Naive thymus-derived CD4-positive, alpha-beta T cell (primary cell): ENCODE results near the gene KIF17. TPM values are rescaled to one million over a fixed set of nuclear protein-coding genes. Genes with fewer than 3 reads are reported as not detected.

Source experiments
- ATAC-seq: fragments of 150-1000 bp; cut with Tn5 transposase; 2 replicates; pipeline ENCODE4 v1.10.0; 2021; ENCODE audit warnings: mild to moderate bottlenecking, moderate library complexity
- CTCF ChIA-PET: fragments of 350-600 bp; sonication (Branson Sonifier 250); formaldehyde crosslinking; loops from one replicate; lab custom pipeline; 2021; ENCODE audit warnings: antibody characterized with exemption; lab: Charles Lee
- POLR2A ChIA-PET: fragments of 350-600 bp; sonication (Branson Sonifier 250); formaldehyde crosslinking; loops from one replicate; lab custom pipeline; 2021; ENCODE audit warnings: antibody characterized with exemption, inconsistent platforms; lab: Charles Lee
- DNase-seq, 9 donors: peaks; one replicate each; pipeline versions ENCODE4 v3.0.0 to v3.0.0-alpha.2; 2020 to 2022; ENCODE audit warnings: mixed read lengths in 1 of 9
- H3K27ac ChIP-seq: one replicate; pipeline ENCODE4 v1.7.0; 2013; ENCODE audit warnings: mild to moderate bottlenecking, low read depth, low read length, moderate library complexity
- H3K27me3 ChIP-seq, 2 donors: one replicate each; pipeline ENCODE4 v1.7.0; 2013; ENCODE audit warnings: low read length in 2 of 2, mild to moderate bottlenecking in 2 of 2, moderate library complexity in 2 of 2; ENCODE audit not compliant: control insufficient read depth in 2 of 2, insufficient read depth in 2 of 2
- H3K36me3 ChIP-seq, 3 experiments: 1 replicate in 2 of 3; 2 replicates in 1 of 3; pipeline ENCODE4 v1.7.0; 2013; ENCODE audit warnings: low read length in 3 of 3, mild to moderate bottlenecking in 3 of 3, moderate library complexity in 1 of 3; ENCODE audit not compliant: insufficient read depth in 3 of 3, control insufficient read depth in 2 of 3
- H3K4me1 ChIP-seq, 2 donors: one replicate each; pipeline ENCODE4 v1.7.0; 2013; ENCODE audit warnings: low read length in 2 of 2, mild to moderate bottlenecking in 2 of 2, moderate library complexity in 1 of 2; ENCODE audit not compliant: control insufficient read depth in 2 of 2, insufficient read depth in 2 of 2
- H3K4me3 ChIP-seq: 2 replicates; pipeline ENCODE4 v1.7.0; 2013; ENCODE audit warnings: mild to moderate bottlenecking, low read length
- H3K9me3 ChIP-seq, 3 experiments: 1 replicate in 2 of 3; 2 replicates in 1 of 3; pipeline ENCODE4 v1.7.0; 2013; ENCODE audit warnings: low read length in 3 of 3; ENCODE audit not compliant: control insufficient read depth in 2 of 3
- H3K27ac Mint-ChIP-seq, 9 donors: one replicate each; pipeline ENCODE4 v1.8.0; 2020 to 2022; ENCODE audit warnings: mixed read lengths in 9 of 9, mild to moderate bottlenecking in 8 of 9, moderate library complexity in 5 of 9, inconsistent platforms in 2 of 9
- H3K27me3 Mint-ChIP-seq, 5 donors: one replicate each; pipeline ENCODE4 v1.8.0; 2021 to 2022; ENCODE audit warnings: mixed read lengths in 5 of 5, mild to moderate bottlenecking in 1 of 5
- H3K36me3 Mint-ChIP-seq, 5 donors: one replicate each; pipeline ENCODE4 v1.8.0; 2020 to 2022; ENCODE audit warnings: mixed read lengths in 5 of 5, mild to moderate bottlenecking in 3 of 5, inconsistent platforms in 1 of 5
- H3K4me1 Mint-ChIP-seq, 7 donors: one replicate each; pipeline ENCODE4 v1.8.0; 2020 to 2022; ENCODE audit warnings: mixed read lengths in 7 of 7, mild to moderate bottlenecking in 3 of 7, inconsistent platforms in 1 of 7
- H3K4me3 Mint-ChIP-seq, 10 donors: one replicate each; pipeline ENCODE4 v1.8.0; 2020 to 2022; ENCODE audit warnings: mild to moderate bottlenecking in 10 of 10, mixed read lengths in 10 of 10, moderate library complexity in 6 of 10, inconsistent platforms in 2 of 10
- H3K9me3 Mint-ChIP-seq, 11 donors: one replicate each; pipeline ENCODE4 v1.8.0; 2020 to 2022; ENCODE audit warnings: mixed read lengths in 11 of 11, mild to moderate bottlenecking in 4 of 11, inconsistent platforms in 1 of 11, moderate library complexity in 1 of 11
- intact Hi-C, 2 donors: fragments of 100-400 bp; cut with micrococcal nuclease; formaldehyde crosslinking; loops; one replicate each; pipeline ENCODE4 v1.15.1; 2023
- polyA plus RNA-seq, 2 donors: library from polyadenylated mRNA; unstranded; fragments of 300-500 nt; fragmentation: Illumina TruSeq; gene quantifications; one replicate each; pipeline ENCODE4 v1.2.3, GENCODE V29; 2021
- total RNA-seq, 6 experiments: library from RNA in 5 of 6; stranded (reverse) in 5 of 6; gene quantifications; 1 replicate in 5 of 6; 2 replicates in 1 of 6; pipeline ENCODE4 v1.2.3 and lab custom pipeline; 2021 to 2026

Gene KIF17
- total and polyA plus RNA-seq, 7 experiments from 2014 or later: not detected

GRCh38 chr1:20742671-20743070 is 24.9 kb upstream of the KIF17 start:
- Histone ChIP-seq H3K9me3 (no peaks in the 10 kb centered on the region), H3K4me3 (no peak overlapping the region), H3K27ac (no peak overlapping the region), H3K36me3 (peaks cover 21 to 80% (median 38%) of the 10 kb centered on the region in 3 experiments), H3K27me3 (no peaks in the 10 kb centered on the region), H3K4me1 (no peaks in the 10 kb centered on the region)
- intact Hi-C loops: no loop called here
- Mint-ChIP-seq H3K4me3 (no peak overlapping the region), H3K9me3 (no peaks in the 10 kb centered on the region), H3K36me3 (peaks cover 3 to 44% (median 19%) of the 10 kb centered on the region in 5 donors), H3K27ac (peak overlapping the region in 1 of 9 donors; percentile 15), H3K27me3 (no peaks in the 10 kb centered on the region), H3K4me1 (peaks cover 0 to 4% (median 0%) of the 10 kb centered on the region in 7 donors)
- ATAC-seq (no peak), DNase-seq (no peak)
- ChIA-PET POLR2A (no interaction called here), CTCF (no interaction called here)

GRCh38 chr1:20740781-20741180 is 23.0 kb upstream of the KIF17 start:
- no peak overlapping the region for H3K27ac ChIP-seq
- CTCF ChIA-PET: no interaction called here
- Mint-ChIP-seq H3K9me3 (no peaks in the 10 kb centered on the region), H3K4me1 (peaks cover 0 to 4% (median 0%) of the 10 kb centered on the region in 7 donors), H3K27ac (no peak overlapping the region), H3K36me3 (peaks cover 3 to 41% (median 17%) of the 10 kb centered on the region in 5 donors), H3K27me3 (no peaks in the 10 kb centered on the region), H3K4me3 (no peak overlapping the region)
- no peaks in the 10 kb centered on the region for H3K4me1 ChIP-seq
- ATAC-seq (no peak), DNase-seq (no peak)
- peaks cover 15 to 69% (median 20%) of the 10 kb centered on the region in 3 experiments for H3K36me3 ChIP-seq
- POLR2A ChIA-PET: no interaction called here
- H3K9me3 ChIP-seq: no peaks in the 10 kb centered on the region
- intact Hi-C loops: no loop called here
- H3K27me3 ChIP-seq: no peaks in the 10 kb centered on the region
- no peak overlapping the region for H3K4me3 ChIP-seq

- H3K4me3 Mint-ChIP-seq: no peak overlapping the region
- ATAC-seq (no peak), DNase-seq (no peak)
- POLR2A ChIA-PET: interaction anchor here (1.1 kb wide), 1 partner anchor 20 kb away, joined by 3 read pairs; no protein-coding TSS in a partner anchor
- H3K4me3 ChIP-seq: no peak overlapping the region
- intact Hi-C loops: no loop called here
- H3K4me1 Mint-ChIP-seq: peaks cover 0 to 4% (median 0%) of the 10 kb centered on the region in 7 donors
- CTCF ChIA-PET: interaction anchor here (1.3 kb wide), 1 partner anchor 42 kb away, joined by 4 read pairs; no protein-coding TSS in a partner anchor
- H3K27me3 ChIP-seq: no peaks in the 10 kb centered on the region
- H3K36me3 Mint-ChIP-seq: peaks cover 3 to 33% (median 14%) of the 10 kb centered on the region in 5 donors
- no peaks in the 10 kb centered on the region for H3K9me3 ChIP-seq
- peak overlapping the region in 3 of 9 donors; percentile 34 to 73 (median 38) for H3K27ac Mint-ChIP-seq
- H3K36me3 ChIP-seq: peaks cover 5 to 54% (median 5%) of the 10 kb centered on the region in 3 experiments
- H3K27me3 Mint-ChIP-seq: no peaks in the 10 kb centered on the region
- no peaks in the 10 kb centered on the region for H3K4me1 ChIP-seq
- H3K9me3 Mint-ChIP-seq: no peaks in the 10 kb centered on the region
- H3K27ac ChIP-seq: no peak overlapping the region
These were observed 21.4 kb upstream of the KIF17 start for GRCh38 chr1:20739225-20739624.

GRCh38 chr1:20735581-20736111 is 17.8 kb upstream of the KIF17 start:
- peaks cover 8 to 14% of the 10 kb centered on the region in 2 donors for H3K4me1 ChIP-seq
- no peaks in the 10 kb centered on the region for H3K9me3 Mint-ChIP-seq
- no peak overlapping the region for H3K4me3 Mint-ChIP-seq
- ChIA-PET CTCF (no interaction called here), POLR2A (interaction anchor here (0.6 kb wide), 1 partner anchor 225 kb away, joined by 3 read pairs; no protein-coding TSS in a partner anchor)
- no peak for DNase-seq
- intact Hi-C loops: no loop called here
- peaks cover 0 to 21% (median 5%) of the 10 kb centered on the region in 5 donors for H3K36me3 Mint-ChIP-seq
- H3K27ac ChIP-seq: no peak overlapping the region
- H3K27me3 Mint-ChIP-seq: peaks cover 0 to 23% (median 7%) of the 10 kb centered on the region in 5 donors
- ATAC-seq: no peak
- peaks cover 4 to 19% (median 12%) of the 10 kb centered on the region in 7 donors for H3K4me1 Mint-ChIP-seq
- peaks cover 0 to 23% (median 5%) of the 10 kb centered on the region in 3 experiments for H3K36me3 ChIP-seq
- no peak overlapping the region for H3K4me3 ChIP-seq
- no peaks in the 10 kb centered on the region for H3K9me3 ChIP-seq
- peaks cover 0 to 8% of the 10 kb centered on the region in 2 donors for H3K27me3 ChIP-seq
- no peak overlapping the region for H3K27ac Mint-ChIP-seq

GRCh38 chr1:20733360-20733975 is 15.7 kb upstream of the KIF17 start:
- H3K9me3 Mint-ChIP-seq: no peaks in the 10 kb centered on the region
- peaks cover 8 to 14% of the 10 kb centered on the region in 2 donors for H3K4me1 ChIP-seq
- H3K27ac Mint-ChIP-seq: peak overlapping the region in 5 of 9 donors; percentile 17 to 83 (median 49)
- H3K4me3 ChIP-seq: peak overlapping the region; percentile 63
- peak overlapping the region; percentile 86 to 95 (median 88) for H3K4me3 Mint-ChIP-seq
- CTCF ChIA-PET: interaction anchor here (1.1 kb wide), 1 partner anchor 36 kb away, joined by 7 read pairs; no protein-coding TSS in a partner anchor
- H3K27ac ChIP-seq: no peak overlapping the region
- H3K27me3 Mint-ChIP-seq: peaks cover 5 to 44% (median 20%) of the 10 kb centered on the region in 5 donors
- peaks cover 0 to 10% (median 0%) of the 10 kb centered on the region in 3 experiments for H3K36me3 ChIP-seq
- POLR2A ChIA-PET: no interaction called here
- H3K27me3 ChIP-seq: peaks cover 0 to 8% of the 10 kb centered on the region in 2 donors
- no peaks in the 10 kb centered on the region for H3K9me3 ChIP-seq
- ATAC-seq (no peak), DNase-seq (no peak)
- intact Hi-C loops: loop anchor here (1.0 to 5.0 kb wide), 7 partner anchors 15 to 211 kb away; partner anchors contain the start of genes DDOST (in 1 of the 2), HP1BP3 (in 1 of the 2), KIF17 (in 1 of the 2) and PINK1 (in 1 of the 2)
- peaks cover 8 to 23% (median 17%) of the 10 kb centered on the region in 7 donors for H3K4me1 Mint-ChIP-seq
- peaks cover 0 to 21% (median 5%) of the 10 kb centered on the region in 5 donors for H3K36me3 Mint-ChIP-seq

- peak in 8 of 9 donors; percentile 21 to 62 (median 47) for DNase-seq
- Mint-ChIP-seq H3K4me1 (peaks cover 10 to 23% (median 17%) of the 10 kb centered on the region in 7 donors), H3K36me3 (peaks cover 0 to 14% (median 0%) of the 10 kb centered on the region in 5 donors), H3K27ac (peak within 1 kb of the TSS in 6 of 9 donors; percentile 28 to 83 (median 60)), H3K9me3 (no peaks in the 10 kb centered on the region), H3K27me3 (peaks cover 10 to 49% (median 21%) of the 10 kb centered on the region in 5 donors), H3K4me3 (peak within 1 kb of the TSS; percentile 86 to 95 (median 88))
- no peaks in the 10 kb centered on the region for H3K9me3 ChIP-seq
- H3K36me3 ChIP-seq: peaks cover 0 to 9% (median 0%) of the 10 kb centered on the region in 3 experiments
- peaks cover 8 to 14% of the 10 kb centered on the region in 2 donors for H3K4me1 ChIP-seq
- H3K27ac ChIP-seq: no peak within 1 kb of the TSS
- intact Hi-C loops: loop anchor here (1.0 to 5.0 kb wide), 7 partner anchors 14 to 210 kb away; partner anchors contain the start of genes DDOST (in 1 of the 2), HP1BP3 (in 1 of the 2), KIF17 (in 1 of the 2) and PINK1 (in 1 of the 2)
- ATAC-seq: peak; percentile 85
- ChIA-PET POLR2A (no interaction called here), CTCF (no interaction called here)
- H3K4me3 ChIP-seq: peak within 1 kb of the TSS; percentile 63
- H3K27me3 ChIP-seq: peaks cover 0 to 8% of the 10 kb centered on the region in 2 donors
These were observed 15.0 kb upstream of the KIF17 start, which contains the start of gene SH2D5 for GRCh38 chr1:20732588-20733359. Gene SH2D5 (minus strand): TSS chr1:20732703. CDS start chr1:20728044, 4,659 bp downstream.
